Sigmoid colon (tissue), 4 donors: ENCODE results near the gene CR2.

ENCODE experiments used
- CTCF ChIP-seq, 4 experiments: fragments of 450-650 bp in 3 of 4; fragments of 200-600 bp in 1 of 4; IDR thresholded peaks; one replicate each; pipeline ENCODE4 v1.5.1; 2016 to 2019; ENCODE audit warnings: antibody characterized with exemption in 4 of 4, mild to moderate bottlenecking in 3 of 4, moderate library complexity in 2 of 4
- EP300 ChIP-seq, 4 donors: sonication (generic); formaldehyde crosslinking; IDR thresholded peaks; one replicate each; pipeline ENCODE4 v1.6.1; 2017; ENCODE audit warnings: antibody characterized with exemption in 4 of 4
- POLR2A ChIP-seq, 2 donors: fragments of 450-650 bp; IDR thresholded peaks; one replicate each; pipeline ENCODE4 v1.6.1; 2016; ENCODE audit warnings: antibody characterized with exemption in 2 of 2, mild to moderate bottlenecking in 2 of 2, moderate library complexity in 2 of 2

GRCh38 chr1:207463021-207463420 is 8.9 kb downstream of the CR2 start:
- TF ChIP-seq EP300 (IDR thresholded peaks at IDR 0.05) (no peak), CTCF (IDR thresholded peaks at IDR 0.05) (no peak), POLR2A (IDR thresholded peaks at IDR 0.05) (no peak)
